ENCODE results near the gene RXYLT1. TPM values are rescaled to one million over a fixed set of nuclear protein-coding genes. Genes with fewer than 3 reads are reported as not detected.
A peak's percentile ranks its signal among the peaks of the same experiment; 100 is the strongest.
"Not testable (repeated sequence)": the region's sequence is repeated elsewhere in the genome, so short reads cannot be mapped to it uniquely, and the experiment has no call there.

Gene RXYLT1
- total RNA-seq, 1 donor from 2014 or later: 22.7 TPM

- DNase-seq (no peak), ATAC-seq (ENCODE audit: low read depth) (no peak)
- peaks cover 7% of the 10 kb centered on the region for H3K27me3 Mint-ChIP-seq
- no peaks in the 10 kb centered on the region for H3K9me3 Mint-ChIP-seq
- no peaks in the 10 kb centered on the region for H3K36me3 Mint-ChIP-seq (ENCODE audit: low read depth)
- CTCF ChIA-PET: interaction anchor here (0.7 kb wide), 1 partner anchor 16 kb away, joined by 3 read pairs; no protein-coding TSS in a partner anchor
- no peak overlapping the region for H3K27ac Mint-ChIP-seq
- intact Hi-C loops (cut with micrococcal nuclease): no loop called here
- POLR2A ChIA-PET: no interaction called here
- TF ChIP-seq CTCF (IDR thresholded peaks at IDR 0.05): no peak
- H3K4me1 Mint-ChIP-seq: no peaks in the 10 kb centered on the region
- no peak overlapping the region for H3K4me3 Mint-ChIP-seq
Observed at GRCh38 chr12:63836046-63836445, 56.3 kb downstream of the RXYLT1 start.

GRCh38 chr12:63836936-63837335 lies 57.2 kb downstream of the RXYLT1 start:
- Mint-ChIP-seq H3K4me1 (no peaks in the 10 kb centered on the region), H3K4me3 (no peak overlapping the region), H3K9me3 (no peaks in the 10 kb centered on the region), H3K36me3 (ENCODE audit: low read depth) (no peaks in the 10 kb centered on the region), H3K27ac (no peak overlapping the region), H3K27me3 (peaks cover 7% of the 10 kb centered on the region)
- ATAC-seq (ENCODE audit: low read depth) (no peak), DNase-seq (no peak)
- CTCF ChIA-PET: interaction anchor here (0.7 kb wide), 1 partner anchor 17 kb away, joined by 3 read pairs; no protein-coding TSS in a partner anchor
- intact Hi-C loops (cut with micrococcal nuclease): no loop called here
- POLR2A ChIA-PET: no interaction called here
- TF ChIP-seq CTCF (IDR thresholded peaks at IDR 0.05): no peak

- CTCF ChIA-PET: interaction anchor here (0.7 kb wide), 1 partner anchor 1072 kb away, joined by 3 read pairs; no protein-coding TSS in a partner anchor
- POLR2A ChIA-PET: no interaction called here
- no peak for DNase-seq
- Mint-ChIP-seq H3K4me1 (peaks cover 3% of the 10 kb centered on the region), H3K27ac (no peak overlapping the region), H3K9me3 (no peaks in the 10 kb centered on the region), H3K36me3 (ENCODE audit: low read depth) (no peaks in the 10 kb centered on the region), H3K4me3 (no peak overlapping the region), H3K27me3 (peaks cover 8% of the 10 kb centered on the region)
- intact Hi-C loops (cut with micrococcal nuclease): no loop called here
- TF ChIP-seq CTCF (IDR thresholded peaks at IDR 0.05): no peak
- ATAC-seq (ENCODE audit: low read depth): no peak
Observed at GRCh38 chr12:63838411-63838810, 58.7 kb downstream of the RXYLT1 start.

GRCh38 chr12:63841011-63841410 lies 61.3 kb downstream of the RXYLT1 start:
- Mint-ChIP-seq H3K4me3 (no peak overlapping the region), H3K36me3 (ENCODE audit: low read depth) (peaks cover 2% of the 10 kb centered on the region), H3K27me3 (peaks cover 16% of the 10 kb centered on the region), H3K27ac (no peak overlapping the region), H3K4me1 (peaks cover 9% of the 10 kb centered on the region), H3K9me3 (no peaks in the 10 kb centered on the region)
- no peak for ATAC-seq (ENCODE audit: low read depth)
- intact Hi-C loops (cut with micrococcal nuclease): no loop called here
- ChIA-PET CTCF (no interaction called here), POLR2A (no interaction called here)
- DNase-seq: no peak
- TF ChIP-seq CTCF (IDR thresholded peaks at IDR 0.05): no peak

GRCh38 chr12:63841571-63841970 lies 61.9 kb downstream of the RXYLT1 start:
- ChIA-PET POLR2A (no interaction called here), CTCF (no interaction called here)
- peaks cover 2% of the 10 kb centered on the region for H3K36me3 Mint-ChIP-seq (ENCODE audit: low read depth)
- no peaks in the 10 kb centered on the region for H3K9me3 Mint-ChIP-seq
- intact Hi-C loops (cut with micrococcal nuclease): no loop called here
- H3K4me3 Mint-ChIP-seq: peak overlapping the region; percentile 29
- H3K27ac Mint-ChIP-seq: no peak overlapping the region
- no peak for ATAC-seq (ENCODE audit: low read depth)
- H3K4me1 Mint-ChIP-seq: peaks cover 9% of the 10 kb centered on the region
- peaks cover 19% of the 10 kb centered on the region for H3K27me3 Mint-ChIP-seq
- no peak for TF ChIP-seq CTCF (IDR thresholded peaks at IDR 0.05)
- no peak for DNase-seq

- H3K9me3 Mint-ChIP-seq; POLR2A ChIA-PET; ATAC-seq (ENCODE audit: low read depth); H3K4me1 Mint-ChIP-seq; DNase-seq; H3K27ac Mint-ChIP-seq; H3K36me3 Mint-ChIP-seq (ENCODE audit: low read depth): not testable (repeated sequence)
- H3K4me3 Mint-ChIP-seq: peak overlapping the region; percentile 57
- peaks cover 20% of the 10 kb centered on the region for H3K27me3 Mint-ChIP-seq
- intact Hi-C loops (cut with micrococcal nuclease): loop anchor here (1.0 kb wide), 2 partner anchors 62 to 562 kb away; partner anchors contain the start of gene XPOT
- CTCF ChIA-PET: interaction anchor here (3.1 kb wide), 1 partner anchor 414 kb away, joined by 14 read pairs; no protein-coding TSS in a partner anchor
Observed at GRCh38 chr12:63842750-63843149, 63.0 kb downstream of the RXYLT1 start.
